GM11168 (cell line): ENCODE results near the gene ZNF534.
"Not testable (repeated sequence)": the region's sequence is repeated elsewhere in the genome, so short reads cannot be mapped to it uniquely, and the experiment has no call there.

Source experiments
- in situ Hi-C: fragments of 300-500 bp; cut with MboI; formaldehyde crosslinking; loops from one replicate; pipeline ENCODE4 v1.12.0; 2022; ENCODE audit warnings: low sequenced_read_pairs; ENCODE audit not compliant: unreplicated experiment

The ZNF534 gene

GRCh38 chr19:52492994-52493470 is 64.1 kb downstream of the ZNF534 start:
- in situ Hi-C loops, result no loop called here

DNA sequence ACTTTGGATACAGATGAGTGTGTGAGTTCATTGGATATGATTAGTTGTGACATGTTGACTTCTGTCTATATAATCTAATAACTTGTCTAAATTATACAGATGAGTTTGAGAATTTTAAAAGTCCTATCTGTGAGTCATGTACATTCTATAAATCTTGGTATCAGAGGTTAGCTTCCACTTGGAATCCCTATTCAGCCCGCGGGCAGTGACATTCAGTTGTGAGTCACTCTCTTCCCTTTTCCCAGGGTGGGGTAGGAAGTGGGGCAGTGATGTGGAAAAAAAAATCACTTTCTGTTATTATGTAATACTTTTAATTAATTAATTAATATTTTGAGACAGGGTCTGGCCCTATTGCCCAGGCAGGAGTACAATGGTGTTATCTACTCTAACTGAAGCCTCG is 65.6 kb downstream of the ZNF534 start:
- in situ Hi-C loops, result no loop called here

- in situ Hi-C loops, result no loop called here
Measured at GRCh38 chr19:52498571-52498970, 69.6 kb downstream of the ZNF534 start.

DNA sequence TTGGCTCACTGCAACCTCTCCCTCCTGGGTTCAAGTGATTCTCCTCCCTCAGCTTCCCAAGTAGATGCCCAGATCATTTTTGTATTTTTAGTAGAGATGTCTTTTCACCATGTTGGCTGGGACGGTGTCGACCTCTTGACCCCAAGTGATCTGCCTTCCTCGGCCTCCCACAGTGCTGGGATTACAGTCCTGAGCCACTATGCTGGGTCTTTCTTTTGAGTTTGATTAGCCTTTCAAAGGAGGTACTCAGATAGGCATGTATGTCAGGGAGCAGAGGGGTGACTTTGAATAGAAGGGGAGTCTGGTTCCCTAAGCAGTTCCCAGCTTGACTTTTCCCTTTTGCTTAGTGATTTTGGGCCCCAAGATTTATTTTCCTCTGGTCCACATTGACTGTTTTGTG is 71.5 kb downstream of the ZNF534 start:
- in situ Hi-C loops, result not testable (repeated sequence)

- in situ Hi-C loops, result not testable (repeated sequence)
Measured at GRCh38 chr19:52500991-52501390, 72.0 kb downstream of the ZNF534 start.
